Measurements from ENCODE around the gene TMPRSS5. TPM values are rescaled to one million over a fixed set of nuclear protein-coding genes. Genes with fewer than 3 reads are reported as not detected.
"Not testable (repeated sequence)": the region's sequence is repeated elsewhere in the genome, so short reads cannot be mapped to it uniquely, and the experiment has no call there.

The TMPRSS5 gene
- total RNA-seq, 1 donor: not detected

GRCh38 chr11:113715882-113716625, 9.9 kb upstream of the TMPRSS5 start:
- Histone ChIP-seq H3K27me3 (ENCODE audit: insufficient read depth, low read length) (no peaks in the 10 kb centered on the region), H3K4me3 (ENCODE audit: low read length) (no peak overlapping the region), H3K9me3 (ENCODE audit: low read depth, low read length) (no peaks in the 10 kb centered on the region), H3K4me1 (ENCODE audit: insufficient read depth, low read length) (no peaks in the 10 kb centered on the region)

GRCh38 chr11:113715273-113715672, 9.2 kb upstream of the TMPRSS5 start:
- Histone ChIP-seq H3K4me1 (ENCODE audit: insufficient read depth, low read length) (no peaks in the 10 kb centered on the region), H3K9me3 (ENCODE audit: low read depth, low read length) (peaks cover 1% of the 10 kb centered on the region), H3K4me3 (ENCODE audit: low read length) (no peak overlapping the region), H3K27me3 (ENCODE audit: insufficient read depth, low read length) (no peaks in the 10 kb centered on the region)

GRCh38 chr11:113710989-113711388, 4.9 kb upstream of the TMPRSS5 start:
- H3K4me1 ChIP-seq (ENCODE audit: insufficient read depth, low read length): no peaks in the 10 kb centered on the region
- no peak overlapping the region for H3K4me3 ChIP-seq (ENCODE audit: low read length)
- peaks cover 7% of the 10 kb centered on the region for H3K9me3 ChIP-seq (ENCODE audit: low read depth, low read length)
- H3K27me3 ChIP-seq (ENCODE audit: insufficient read depth, low read length): no peaks in the 10 kb centered on the region

GRCh38 chr11:113703551-113703950, 2.6 kb downstream of the TMPRSS5 start:
- H3K4me1 ChIP-seq (ENCODE audit: insufficient read depth, low read length); H3K27me3 ChIP-seq (ENCODE audit: insufficient read depth, low read length): not testable (repeated sequence)

GRCh38 chr11:113701491-113701890, 4.6 kb downstream of the TMPRSS5 start:
- H3K4me1 ChIP-seq (ENCODE audit: insufficient read depth, low read length): no peaks in the 10 kb centered on the region
- no peaks in the 10 kb centered on the region for H3K9me3 ChIP-seq (ENCODE audit: low read depth, low read length)
- H3K27me3 ChIP-seq (ENCODE audit: insufficient read depth, low read length): no peaks in the 10 kb centered on the region
- no peak overlapping the region for H3K4me3 ChIP-seq (ENCODE audit: low read length)

More at GRCh38 chr11:113703551-113703950, 2.6 kb downstream of the TMPRSS5 start:
- H3K9me3 ChIP-seq (ENCODE audit: low read depth, low read length); H3K4me3 ChIP-seq (ENCODE audit: low read length): not testable (repeated sequence)

- no peaks in the 10 kb centered on the region for H3K4me1 ChIP-seq (ENCODE audit: insufficient read depth, low read length)
- H3K4me3 ChIP-seq (ENCODE audit: low read length): no peak overlapping the region
- H3K9me3 ChIP-seq (ENCODE audit: low read depth, low read length): no peaks in the 10 kb centered on the region
- H3K27me3 ChIP-seq (ENCODE audit: insufficient read depth, low read length): no peaks in the 10 kb centered on the region
These were observed 7.6 kb downstream of the TMPRSS5 start for GRCh38 chr11:113698515-113698914.

- Histone ChIP-seq H3K4me1 (ENCODE audit: insufficient read depth, low read length) (no peaks in the 10 kb centered on the region), H3K9me3 (ENCODE audit: low read depth, low read length) (no peaks in the 10 kb centered on the region)
These were observed 8.2 kb downstream of the TMPRSS5 start for GRCh38 chr11:113697756-113698407.

GRCh38 chr11:113697111-113697510, 9.0 kb downstream of the TMPRSS5 start:
- H3K4me3 ChIP-seq (ENCODE audit: low read length): no peak overlapping the region
- H3K27me3 ChIP-seq (ENCODE audit: insufficient read depth, low read length): no peaks in the 10 kb centered on the region
- no peaks in the 10 kb centered on the region for H3K4me1 ChIP-seq (ENCODE audit: insufficient read depth, low read length)
- H3K9me3 ChIP-seq (ENCODE audit: low read depth, low read length): no peaks in the 10 kb centered on the region

More at GRCh38 chr11:113697756-113698407, 8.2 kb downstream of the TMPRSS5 start:
- no peaks in the 10 kb centered on the region for H3K27me3 ChIP-seq (ENCODE audit: insufficient read depth, low read length)
- H3K4me3 ChIP-seq (ENCODE audit: low read length): no peak overlapping the region

GRCh38 chr11:113695207-113695606, 10.9 kb downstream of the TMPRSS5 start:
- Histone ChIP-seq H3K9me3 (ENCODE audit: low read depth, low read length) (no peaks in the 10 kb centered on the region), H3K4me1 (ENCODE audit: insufficient read depth, low read length) (no peaks in the 10 kb centered on the region), H3K4me3 (ENCODE audit: low read length) (no peak overlapping the region), H3K27me3 (ENCODE audit: insufficient read depth, low read length) (no peaks in the 10 kb centered on the region)

- Histone ChIP-seq H3K4me3 (ENCODE audit: low read length) (no peak overlapping the region), H3K9me3 (ENCODE audit: low read depth, low read length) (no peaks in the 10 kb centered on the region), H3K27me3 (ENCODE audit: insufficient read depth, low read length) (no peaks in the 10 kb centered on the region)
These were observed 11.7 kb downstream of the TMPRSS5 start for GRCh38 chr11:113694390-113694789.

GRCh38 chr11:113693030-113693429, 13.1 kb downstream of the TMPRSS5 start:
- Histone ChIP-seq H3K27me3 (ENCODE audit: insufficient read depth, low read length) (no peaks in the 10 kb centered on the region), H3K4me3 (ENCODE audit: low read length) (no peak overlapping the region), H3K9me3 (ENCODE audit: low read depth, low read length) (no peaks in the 10 kb centered on the region)

More at GRCh38 chr11:113694390-113694789, 11.7 kb downstream of the TMPRSS5 start:
- H3K4me1 ChIP-seq (ENCODE audit: insufficient read depth, low read length): no peaks in the 10 kb centered on the region

GRCh38 chr11:113690619-113691569, 15.2 kb downstream of the TMPRSS5 start:
- H3K27me3 ChIP-seq (ENCODE audit: insufficient read depth, low read length): no peaks in the 10 kb centered on the region
- no peaks in the 10 kb centered on the region for H3K9me3 ChIP-seq (ENCODE audit: low read depth, low read length)
- H3K4me1 ChIP-seq (ENCODE audit: insufficient read depth, low read length): no peaks in the 10 kb centered on the region
- H3K4me3 ChIP-seq (ENCODE audit: low read length): no peak overlapping the region

More at GRCh38 chr11:113693030-113693429, 13.1 kb downstream of the TMPRSS5 start:
- no peaks in the 10 kb centered on the region for H3K4me1 ChIP-seq (ENCODE audit: insufficient read depth, low read length)

GRCh38 chr11:113689768-113690618, 16.1 kb downstream of the TMPRSS5 start:
- H3K9me3 ChIP-seq (ENCODE audit: low read depth, low read length): no peaks in the 10 kb centered on the region
- H3K27me3 ChIP-seq (ENCODE audit: insufficient read depth, low read length): no peaks in the 10 kb centered on the region
- H3K4me1 ChIP-seq (ENCODE audit: insufficient read depth, low read length): no peaks in the 10 kb centered on the region
- H3K4me3 ChIP-seq (ENCODE audit: low read length): no peak overlapping the region

GRCh38 chr11:113685654-113686359, 20.3 kb downstream of the TMPRSS5 start:
- no peak overlapping the region for H3K4me3 ChIP-seq (ENCODE audit: low read length)
- H3K4me1 ChIP-seq (ENCODE audit: insufficient read depth, low read length): no peaks in the 10 kb centered on the region
- no peaks in the 10 kb centered on the region for H3K27me3 ChIP-seq (ENCODE audit: insufficient read depth, low read length)
- no peaks in the 10 kb centered on the region for H3K9me3 ChIP-seq (ENCODE audit: low read depth, low read length)

All from mononuclear cell (primary cell).